BJ (cell line): ENCODE results near the gene FKBP1B. TPM values are rescaled to one million over a fixed set of nuclear protein-coding genes. Genes with fewer than 3 reads are reported as not detected.

ENCODE experiments used
- CTCF ChIA-PET: fragments of 350-600 bp; formaldehyde crosslinking; extraction: SDS; loops from one replicate; lab custom pipeline; 2021; ENCODE audit warnings: antibody characterized with exemption, inconsistent platforms; lab: Yijun Ruan, JAX
- POLR2A ChIA-PET: fragments of 300-600 bp; sonication (Branson Sonifier 250); formaldehyde crosslinking; extraction: SDS; loops from one replicate; lab custom pipeline; 2021; ENCODE audit warnings: antibody characterized with exemption; lab: Charles Lee
- DNase-seq: peaks from one replicate; pipeline ENCODE4 v3.0.0-alpha.2; 2011; ENCODE audit warnings: low read depth
- H3K27me3 ChIP-seq: 2 replicates; pipeline ENCODE4 v1.6.0; 2011; ENCODE audit warnings: low read length; ENCODE audit not compliant: control insufficient read depth, insufficient read depth
- H3K36me3 ChIP-seq: 2 replicates; pipeline ENCODE4 v1.5.1; 2011; ENCODE audit warnings: low read length; ENCODE audit not compliant: control insufficient read depth, insufficient read depth
- H3K4me3 ChIP-seq: 2 replicates; pipeline ENCODE4 v1.5.1; 2011; ENCODE audit warnings: low read depth, mild to moderate bottlenecking, control low read depth, low read length
- polyA plus RNA-seq: library from polyadenylated mRNA; depleted of rRNA; stranded (reverse); fragments of >200 nt; gene quantifications from 2 replicates; pipeline ENCODE4 v1.2.3, GENCODE V29; 2011; rRNA removed
- small RNA-seq: library from RNA; depleted of rRNA; stranded (forward); fragments of <200 nt; gene quantifications from one replicate; pipeline ENCODE3, GENCODE V24; 2012; ENCODE audit warnings: low replicate concordance, low read depth; ENCODE audit not compliant: insufficient read length
- TF ChIP-seq, protein P1 (sequence below): IDR thresholded peaks from 2 replicates; pipeline ENCODE4 v1.5.1; 2011; ENCODE audit warnings: low read depth, mild to moderate bottlenecking, control low read depth, inconsistent platforms, low read length, moderate library complexity; ENCODE audit not compliant: insufficient read depth

The FKBP1B gene
- polyA plus RNA-seq, 1 experiment: 15.9 TPM

GRCh38 chr2:24111407-24111901, 61.9 kb downstream of the FKBP1B start:
- ChIA-PET POLR2A (interaction anchor here (0.7 kb wide), 1 partner anchor 27 kb away, joined by 3 read pairs; no protein-coding TSS in a partner anchor), CTCF (interaction anchor here (0.6 to 1.1 kb wide), 3 partner anchors 25 to 28 kb away, joined by 3 read pairs; partner anchors contain the start of gene TP53I3)
- Histone ChIP-seq H3K36me3 (no peaks in the 10 kb centered on the region), H3K4me3 (no peak overlapping the region), H3K27me3 (no peaks in the 10 kb centered on the region)
- DNase-seq: no peak
- TF ChIP-seq, protein P1, sequence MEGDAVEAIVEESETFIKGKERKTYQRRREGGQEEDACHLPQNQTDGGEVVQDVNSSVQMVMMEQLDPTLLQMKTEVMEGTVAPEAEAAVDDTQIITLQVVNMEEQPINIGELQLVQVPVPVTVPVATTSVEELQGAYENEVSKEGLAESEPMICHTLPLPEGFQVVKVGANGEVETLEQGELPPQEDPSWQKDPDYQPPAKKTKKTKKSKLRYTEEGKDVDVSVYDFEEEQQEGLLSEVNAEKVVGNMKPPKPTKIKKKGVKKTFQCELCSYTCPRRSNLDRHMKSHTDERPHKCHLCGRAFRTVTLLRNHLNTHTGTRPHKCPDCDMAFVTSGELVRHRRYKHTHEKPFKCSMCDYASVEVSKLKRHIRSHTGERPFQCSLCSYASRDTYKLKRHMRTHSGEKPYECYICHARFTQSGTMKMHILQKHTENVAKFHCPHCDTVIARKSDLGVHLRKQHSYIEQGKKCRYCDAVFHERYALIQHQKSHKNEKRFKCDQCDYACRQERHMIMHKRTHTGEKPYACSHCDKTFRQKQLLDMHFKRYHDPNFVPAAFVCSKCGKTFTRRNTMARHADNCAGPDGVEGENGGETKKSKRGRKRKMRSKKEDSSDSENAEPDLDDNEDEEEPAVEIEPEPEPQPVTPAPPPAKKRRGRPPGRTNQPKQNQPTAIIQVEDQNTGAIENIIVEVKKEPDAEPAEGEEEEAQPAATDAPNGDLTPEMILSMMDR: no peak

Small RNA genes within 50 kb of the gene (small RNA-seq; reads per million reads assigned to genes)
- not detected for gene RNU6-370P

Other genes with a start within 250 kb of the FKBP1B start
- gene ATAD2B, start 122.6 kb upstream of the FKBP1B start, polyA plus RNA-seq: 1.5 and 2.9 TPM in 2 replicates
- gene UBXN2A, start 109.3 kb upstream of the FKBP1B start, polyA plus RNA-seq: 5.8 and 7.9 TPM in 2 replicates
- gene MFSD2B, start 39.7 kb upstream of the FKBP1B start, polyA plus RNA-seq: 0.06 and 0.10 TPM in 2 replicates
- gene WDCP, start 2.4 kb upstream of the FKBP1B start, polyA plus RNA-seq: 10.9 and 12.8 TPM in 2 replicates
- gene SF3B6, start 26.6 kb downstream of the FKBP1B start, polyA plus RNA-seq: 107 and 199 TPM in 2 replicates
- gene TP53I3, start 35.1 kb downstream of the FKBP1B start, polyA plus RNA-seq: 37.4 and 45.1 TPM in 2 replicates
- 0.40 and 0.65 TPM in 2 replicates for gene PFN4, start 73.6 kb downstream of the FKBP1B start, polyA plus RNA-seq
- gene FAM228B, start 73.7 kb downstream of the FKBP1B start, polyA plus RNA-seq: 4.2 and 7.6 TPM in 2 replicates
- 0.17 and 0.23 TPM in 2 replicates for gene FAM228A, start 125.3 kb downstream of the FKBP1B start, polyA plus RNA-seq